ENCODE data around the gene R3HDM4. TPM values are rescaled to one million over a fixed set of nuclear protein-coding genes. Genes with fewer than 3 reads are reported as not detected.

Gene R3HDM4
- total RNA-seq, 4 donors from 2014 or later, result 5.3 to 38.2 (median 21.2) TPM

DNA sequence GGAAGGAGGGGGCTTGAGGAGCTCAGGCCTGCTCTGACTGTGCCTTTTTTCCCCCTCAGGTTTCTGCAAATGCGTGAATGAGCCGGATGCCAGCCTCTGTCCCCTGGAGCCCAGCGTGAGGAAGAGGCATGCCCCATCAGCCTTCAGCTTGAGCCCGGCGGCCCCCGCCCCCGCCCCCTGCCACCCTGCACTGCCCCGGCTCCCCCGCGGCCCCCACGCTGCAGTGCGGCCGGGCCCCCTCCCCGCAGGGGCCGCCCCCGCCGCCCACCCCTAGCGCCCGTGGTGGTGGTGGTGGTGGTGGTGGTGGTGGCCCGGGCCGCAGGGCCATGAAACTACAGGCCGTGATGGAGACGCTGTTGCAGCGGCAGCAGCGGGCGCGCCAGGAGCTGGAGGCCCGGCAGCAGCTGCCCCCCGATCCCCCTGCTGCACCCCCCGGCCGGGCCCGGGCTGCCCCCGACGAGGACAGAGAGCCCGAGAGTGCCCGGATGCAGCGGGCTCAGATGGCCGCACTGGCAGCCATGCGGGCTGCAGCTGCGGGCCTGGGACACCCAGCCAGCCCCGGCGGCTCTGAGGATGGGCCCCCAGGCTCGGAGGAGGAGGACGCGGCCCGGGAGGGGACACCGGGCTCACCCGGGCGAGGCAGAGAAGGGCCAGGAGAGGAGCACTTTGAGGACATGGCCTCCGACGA is 16.3 kb upstream of the R3HDM4 start:
- DNase-seq, result peak in 1 of 2 donors; percentile 13
- Histone ChIP-seq H3K4me3 (no peak overlapping the region), H3K4me1 (peaks cover 0 to 26% of the 10 kb centered on the region in 2 donors), H3K27ac (no peak overlapping the region), H3K9me3 (no peaks in the 10 kb centered on the region), H3K36me3 (no peaks in the 10 kb centered on the region), H3K27me3 (no peaks in the 10 kb centered on the region)
- intact Hi-C loops (cut with DNase I; ENCODE audit: low total_unique reads), result loop anchor here (10.0 kb wide), 2 partner anchors 165 to 175 kb away; partner anchors contain the start of gene GPX4
- TF ChIP-seq, protein P1, sequence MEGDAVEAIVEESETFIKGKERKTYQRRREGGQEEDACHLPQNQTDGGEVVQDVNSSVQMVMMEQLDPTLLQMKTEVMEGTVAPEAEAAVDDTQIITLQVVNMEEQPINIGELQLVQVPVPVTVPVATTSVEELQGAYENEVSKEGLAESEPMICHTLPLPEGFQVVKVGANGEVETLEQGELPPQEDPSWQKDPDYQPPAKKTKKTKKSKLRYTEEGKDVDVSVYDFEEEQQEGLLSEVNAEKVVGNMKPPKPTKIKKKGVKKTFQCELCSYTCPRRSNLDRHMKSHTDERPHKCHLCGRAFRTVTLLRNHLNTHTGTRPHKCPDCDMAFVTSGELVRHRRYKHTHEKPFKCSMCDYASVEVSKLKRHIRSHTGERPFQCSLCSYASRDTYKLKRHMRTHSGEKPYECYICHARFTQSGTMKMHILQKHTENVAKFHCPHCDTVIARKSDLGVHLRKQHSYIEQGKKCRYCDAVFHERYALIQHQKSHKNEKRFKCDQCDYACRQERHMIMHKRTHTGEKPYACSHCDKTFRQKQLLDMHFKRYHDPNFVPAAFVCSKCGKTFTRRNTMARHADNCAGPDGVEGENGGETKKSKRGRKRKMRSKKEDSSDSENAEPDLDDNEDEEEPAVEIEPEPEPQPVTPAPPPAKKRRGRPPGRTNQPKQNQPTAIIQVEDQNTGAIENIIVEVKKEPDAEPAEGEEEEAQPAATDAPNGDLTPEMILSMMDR (IDR thresholded peaks at IDR 0.05), result no peak
- TF ChIP-seq POLR2A (IDR thresholded peaks at IDR 0.05), result no peak

DNA sequence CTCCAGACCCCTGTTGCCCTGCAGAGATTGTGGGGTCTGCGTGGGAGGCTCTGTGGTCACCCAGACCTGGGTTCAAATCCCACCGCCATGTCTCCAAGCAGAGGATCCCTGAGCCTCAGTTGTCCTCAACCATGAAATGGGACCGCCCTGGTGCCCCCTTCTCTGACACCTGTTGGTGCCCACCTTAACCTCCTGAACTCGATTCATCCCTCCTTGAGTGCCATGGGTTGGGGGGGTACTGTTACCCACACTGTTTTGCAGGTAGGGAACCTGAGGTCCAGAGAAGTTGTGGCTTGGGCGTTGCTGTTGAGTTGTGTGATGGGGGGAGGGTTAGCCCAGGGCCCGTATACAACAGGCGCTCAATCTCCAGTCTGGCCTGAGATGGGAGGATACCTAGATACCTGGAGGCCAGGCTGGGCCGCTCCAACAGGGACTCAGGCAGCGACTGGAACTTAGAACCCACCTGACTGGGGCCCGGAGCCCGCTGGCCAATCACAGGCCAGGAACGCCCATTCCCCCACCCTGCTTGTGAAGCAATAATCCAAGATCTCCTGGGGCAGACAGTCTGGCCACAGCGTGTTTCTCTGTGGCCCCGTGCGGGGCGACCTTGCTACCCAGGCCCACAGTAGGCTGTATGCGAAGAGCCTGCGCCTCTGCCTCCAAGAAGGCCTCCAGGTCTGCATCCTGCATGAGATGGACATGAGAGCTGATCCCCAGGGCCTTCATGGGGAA is 15.6 kb upstream of the R3HDM4 start:
- H3K27me3 ChIP-seq, result no peaks in the 10 kb centered on the region
- intact Hi-C loops (cut with DNase I; ENCODE audit: low total_unique reads), result loop anchor here (10.0 kb wide), 2 partner anchors 164 to 176 kb away; partner anchors contain the start of gene GPX4
- H3K9me3 ChIP-seq, result no peaks in the 10 kb centered on the region
- H3K27ac ChIP-seq, result no peak overlapping the region
- TF ChIP-seq POLR2A (IDR thresholded peaks at IDR 0.05), result no peak
- TF ChIP-seq, protein P1 (IDR thresholded peaks at IDR 0.05), result no peak
- no peaks in the 10 kb centered on the region for H3K36me3 ChIP-seq
- H3K4me1 ChIP-seq, result peaks cover 0 to 19% of the 10 kb centered on the region in 2 donors
- no peak overlapping the region for H3K4me3 ChIP-seq
- DNase-seq, result peak in 1 of 2 donors; percentile 22

DNA sequence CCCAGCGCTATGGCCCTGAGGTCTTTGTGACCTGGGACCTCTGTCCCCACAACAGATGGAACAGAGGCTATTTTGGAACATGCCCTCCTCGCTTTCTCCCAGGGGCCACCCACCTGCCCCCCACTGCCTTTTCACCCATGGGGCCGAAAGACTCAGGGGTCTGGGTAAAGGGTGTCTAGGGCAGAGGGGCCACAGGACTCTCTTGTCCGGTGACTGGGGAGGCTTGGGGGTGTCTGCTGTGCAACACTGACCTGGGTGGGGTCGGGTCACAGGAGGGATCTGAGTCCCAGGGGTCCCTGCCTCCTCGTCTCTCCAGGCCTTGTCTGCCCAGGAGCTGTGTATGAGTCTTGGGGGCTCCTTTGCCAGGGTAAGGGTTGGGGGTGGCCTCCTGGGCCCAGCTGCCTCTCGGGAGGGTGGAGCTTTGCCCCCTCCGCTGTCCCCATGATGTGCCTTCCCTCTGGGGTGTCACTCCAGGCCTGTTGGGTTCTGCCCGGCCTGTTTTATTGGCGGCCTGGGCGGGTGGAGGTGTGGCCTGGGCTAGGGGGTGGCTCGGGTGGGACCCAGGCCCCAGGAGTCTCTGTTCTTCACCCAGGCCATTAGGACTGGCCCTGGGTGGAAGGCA is 14.9 kb upstream of the R3HDM4 start:
- DNase-seq, result peak in 1 of 2 donors; percentile 15
- H3K27me3 ChIP-seq, result no peaks in the 10 kb centered on the region
- peaks cover 0 to 11% of the 10 kb centered on the region in 2 donors for H3K4me1 ChIP-seq
- intact Hi-C loops (cut with DNase I; ENCODE audit: low total_unique reads), result loop anchor here (10.0 kb wide), 2 partner anchors 163 to 177 kb away; partner anchors contain the start of gene GPX4
- H3K36me3 ChIP-seq, result no peaks in the 10 kb centered on the region
- no peaks in the 10 kb centered on the region for H3K9me3 ChIP-seq
- no peak overlapping the region for H3K4me3 ChIP-seq
- TF ChIP-seq, protein P1 (IDR thresholded peaks at IDR 0.05), result no peak
- no peak for TF ChIP-seq POLR2A (IDR thresholded peaks at IDR 0.05)
- peak overlapping the region; percentile 79 to 80 for H3K27ac ChIP-seq

DNA sequence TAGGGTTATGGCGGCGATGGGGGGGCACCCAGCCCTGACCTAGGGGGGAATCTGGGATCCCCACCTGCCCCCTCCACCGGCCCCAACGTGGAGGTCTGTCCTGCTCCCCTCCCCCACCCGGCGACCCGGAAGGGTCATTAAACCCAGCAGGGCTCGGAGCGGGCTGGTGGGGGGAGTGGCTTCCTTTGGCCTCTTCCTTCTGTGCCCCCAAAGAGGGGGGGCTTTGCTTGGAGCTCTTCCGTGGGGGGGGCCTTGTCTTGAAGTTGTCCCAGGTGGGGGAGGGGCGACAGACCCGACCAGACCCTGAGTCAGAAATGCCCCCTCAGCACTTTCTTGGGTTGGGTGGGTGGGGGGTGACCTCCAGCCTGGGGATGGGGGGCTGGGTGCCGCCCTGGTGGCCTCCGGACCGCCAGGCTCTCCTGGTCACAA is 14.3 kb upstream of the R3HDM4 start:
- peak overlapping the region; percentile 79 to 80 for H3K27ac ChIP-seq
- peaks cover 0 to 6% of the 10 kb centered on the region in 2 donors for H3K4me1 ChIP-seq
- H3K36me3 ChIP-seq, result no peaks in the 10 kb centered on the region
- H3K9me3 ChIP-seq, result no peaks in the 10 kb centered on the region
- peak overlapping the region; percentile 53 to 74 for H3K4me3 ChIP-seq
- TF ChIP-seq POLR2A (IDR thresholded peaks at IDR 0.05), result no peak
- TF ChIP-seq, protein P1 (IDR thresholded peaks at IDR 0.05), result no peak
- H3K27me3 ChIP-seq, result no peaks in the 10 kb centered on the region
- DNase-seq, result no peak
- intact Hi-C loops (cut with DNase I; ENCODE audit: low total_unique reads), result loop anchor here (10.0 kb wide), 2 partner anchors 163 to 177 kb away; partner anchors contain the start of gene GPX4
